ENCODE measurements around the gene CCDC149.

- no peak for TF ChIP-seq CTCF (IDR thresholded peaks at IDR 0.05; ENCODE audit: extremely low read depth in 1 of 2, insufficient read depth in 1 of 2, low read depth in 1 of 2, low read length in 2 of 2)
- TF ChIP-seq JUN (IDR thresholded peaks at IDR 0.05; ENCODE audit: borderline replicate concordance, insufficient read depth, insufficient read length, low read depth) = no peak
- no peak for TF ChIP-seq POLR2AphosphoS5 (IDR thresholded peaks at IDR 0.05; ENCODE audit: insufficient read depth, low read depth, low read length)
- no peak for TF ChIP-seq FOS (IDR thresholded peaks at IDR 0.05; ENCODE audit: borderline replicate concordance, insufficient read depth, low read length)
- TF ChIP-seq EZH2 (IDR thresholded peaks at IDR 0.05; ENCODE audit: borderline replicate concordance, low read depth, low read length, severe bottlenecking) = no peak
- TF ChIP-seq POLR2A (IDR thresholded peaks at IDR 0.05; ENCODE audit: low read depth, low read length) = no peak
- no peak for TF ChIP-seq MAX (IDR thresholded peaks at IDR 0.05; ENCODE audit: insufficient read depth, insufficient read length)
These were observed 57.1 kb downstream of the CCDC149 start for GRCh38 chr4:24855741-24856140.

All from endothelial cell of umbilical vein (primary cell).